Astrocyte (in vitro differentiated cells and primary cell): Measurements from ENCODE around the gene PERM1. TPM values are rescaled to one million over a fixed set of nuclear protein-coding genes. Genes with fewer than 3 reads are reported as not detected.
A peak's percentile ranks its signal among the peaks of the same experiment; 100 is the strongest.

ENCODE experiments used
- DNase-seq: peaks from one replicate; pipeline ENCODE4 v3.0.0-alpha.2; 2010; ENCODE audit warnings: low read depth
- FAIRE-seq: peaks from 2 replicates; lab custom pipeline; 2011; peaks lifted over from hg19 to GRCh38; lab: Jason Lieb, UNC
- H2AFZ ChIP-seq: 2 replicates; pipeline ENCODE4 v1.6.0; 2012; ENCODE audit warnings: low read depth, low read length, inconsistent platforms
- H3K27ac ChIP-seq: 2 replicates; pipeline ENCODE4 v1.5.1; 2011; ENCODE audit warnings: low read depth, low read length, inconsistent platforms
- H3K27me3 ChIP-seq: 2 replicates; pipeline ENCODE4 v1.6.0; 2011; ENCODE audit warnings: low read length, inconsistent platforms; ENCODE audit not compliant: insufficient read depth
- H3K36me3 ChIP-seq: 2 replicates; pipeline ENCODE4 v1.5.1; 2011; ENCODE audit warnings: low read length, inconsistent platforms; ENCODE audit not compliant: insufficient read depth
- H3K4me1 ChIP-seq: 2 replicates; pipeline ENCODE4 v1.5.1; 2011; ENCODE audit warnings: low read length, inconsistent platforms; ENCODE audit not compliant: insufficient read depth
- H3K4me2 ChIP-seq: 2 replicates; pipeline ENCODE4 v1.6.0; 2012; ENCODE audit warnings: low read length, inconsistent platforms
- H3K4me3 ChIP-seq: 2 replicates; pipeline ENCODE4 v1.5.1; 2011; ENCODE audit warnings: low read depth, mild to moderate bottlenecking, low read length, inconsistent platforms; ENCODE audit not compliant: insufficient read depth
- H3K79me2 ChIP-seq: 2 replicates; pipeline ENCODE4 v1.6.0; 2012; ENCODE audit warnings: mild to moderate bottlenecking, low read length, inconsistent platforms; ENCODE audit not compliant: insufficient read depth
- H3K9ac ChIP-seq: 2 replicates; pipeline ENCODE4 v1.6.0; 2012; ENCODE audit warnings: mild to moderate bottlenecking, low read length, inconsistent platforms
- H3K9me3 ChIP-seq: 2 replicates; pipeline ENCODE4 v1.5.1; 2012; ENCODE audit warnings: low read depth, mild to moderate bottlenecking, low read length, inconsistent platforms; ENCODE audit not compliant: insufficient read depth
- H4K20me1 ChIP-seq: 2 replicates; pipeline ENCODE4 v1.6.0; 2012; ENCODE audit warnings: low read length, inconsistent platforms; ENCODE audit not compliant: insufficient read depth
- H3K27ac Mint-ChIP-seq: one replicate; pipeline ENCODE4 v1.8.0; 2021; ENCODE audit warnings: mild to moderate bottlenecking, mixed read lengths; ENCODE audit not compliant: unreplicated experiment
- H3K27me3 Mint-ChIP-seq: one replicate; pipeline ENCODE4 v1.8.0; 2021; ENCODE audit warnings: low read depth, mixed read lengths; ENCODE audit not compliant: unreplicated experiment
- H3K36me3 Mint-ChIP-seq: one replicate; pipeline ENCODE4 v1.8.0; 2021; ENCODE audit warnings: low read depth, mixed read lengths; ENCODE audit not compliant: unreplicated experiment
- H3K4me1 Mint-ChIP-seq: one replicate; pipeline ENCODE4 v1.8.0; 2021; ENCODE audit warnings: low read depth, mixed read lengths; ENCODE audit not compliant: unreplicated experiment
- H3K4me3 Mint-ChIP-seq: one replicate; pipeline ENCODE4 v1.8.0; 2021; ENCODE audit warnings: mild to moderate bottlenecking, moderate library complexity, mixed read lengths; ENCODE audit not compliant: unreplicated experiment
- H3K9me3 Mint-ChIP-seq: one replicate; pipeline ENCODE4 v1.8.0; 2021; ENCODE audit warnings: mild to moderate bottlenecking, mixed read lengths; ENCODE audit not compliant: unreplicated experiment
- CTCF ChIP-seq: IDR thresholded peaks from 2 replicates; pipeline ENCODE4 v1.5.1; 2011; ENCODE audit warnings: low read depth, mild to moderate bottlenecking, inconsistent platforms, low read length, moderate library complexity; ENCODE audit not compliant: insufficient read depth
- EZH2 ChIP-seq: IDR thresholded peaks from 2 replicates; pipeline ENCODE4 v1.6.1; 2012; ENCODE audit warnings: mild to moderate bottlenecking, low read length, inconsistent platforms; ENCODE audit not compliant: insufficient read depth
- total RNA-seq: library from RNA; stranded (reverse); gene quantifications from 2 replicates; pipeline ENCODE4 v1.2.1, GENCODE V29; 2021

Gene PERM1
- total RNA-seq, 1 donor from 2014 or later, result 0.20 TPM

GRCh38 chr1:1021010-1021919 is 39.4 kb upstream of the PERM1 start:
- Histone ChIP-seq H4K20me1 (peaks cover 40% of the 10 kb centered on the region), H3K9me3 (no peaks in the 10 kb centered on the region), H3K36me3 (no peaks in the 10 kb centered on the region), H3K27ac (peak overlapping the region; percentile 86), H3K79me2 (peaks cover 53% of the 10 kb centered on the region), H3K27me3 (no peaks in the 10 kb centered on the region), H3K4me2 (peak overlapping the region; percentile 95), H2AFZ (no peak overlapping the region), H3K4me3 (peak overlapping the region; percentile 62), H3K4me1 (peaks cover 40% of the 10 kb centered on the region), H3K9ac (peak overlapping the region; percentile 85)
- TF ChIP-seq EZH2 (no peak), CTCF (no peak)
- DNase-seq (peak; percentile 73), FAIRE-seq (no peak)
- Mint-ChIP-seq H3K4me1 (peaks cover 25% of the 10 kb centered on the region), H3K27ac (no peak overlapping the region), H3K4me3 (peak overlapping the region; percentile 82), H3K9me3 (no peaks in the 10 kb centered on the region), H3K27me3 (no peaks in the 10 kb centered on the region), H3K36me3 (peaks cover 3% of the 10 kb centered on the region)

- FAIRE-seq (no peak), DNase-seq (no peak)
- Histone ChIP-seq H3K4me2 (peak overlapping the region; percentile 95), H3K9me3 (no peaks in the 10 kb centered on the region), H3K27ac (peak overlapping the region; percentile 86), H3K9ac (peak overlapping the region; percentile 85), H3K27me3 (no peaks in the 10 kb centered on the region), H3K4me1 (peaks cover 40% of the 10 kb centered on the region), H2AFZ (no peak overlapping the region), H3K79me2 (peaks cover 46% of the 10 kb centered on the region), H3K4me3 (peak overlapping the region; percentile 62), H4K20me1 (peaks cover 33% of the 10 kb centered on the region), H3K36me3 (no peaks in the 10 kb centered on the region)
- no peak for TF ChIP-seq EZH2
- TF ChIP-seq CTCF, result no peak
- H3K4me3 Mint-ChIP-seq, result peak overlapping the region; percentile 82
- H3K4me1 Mint-ChIP-seq, result peaks cover 20% of the 10 kb centered on the region
- no peaks in the 10 kb centered on the region for H3K27me3 Mint-ChIP-seq
- no peak overlapping the region for H3K27ac Mint-ChIP-seq
- H3K36me3 Mint-ChIP-seq, result no peaks in the 10 kb centered on the region
- no peaks in the 10 kb centered on the region for H3K9me3 Mint-ChIP-seq
Measured at GRCh38 chr1:1020415-1021009, 38.6 kb upstream of the PERM1 start.
